Neuronal stem cell (in vitro differentiated cells): ENCODE results near the gene NTF3.

Source experiments
- DNase-seq: peaks from one replicate; pipeline ENCODE4 v3.0.0-alpha.2; 2013; ENCODE audit warnings: low spot score
- H2AFZ ChIP-seq: one replicate; pipeline ENCODE4 v1.6.1; 2013; ENCODE audit warnings: mild to moderate bottlenecking, low read length, inconsistent platforms
- H2AK5ac ChIP-seq: 2 replicates; pipeline ENCODE4 v1.6.1; 2013; ENCODE audit warnings: low read depth, mild to moderate bottlenecking, inconsistent platforms, low read length, moderate library complexity, mixed read lengths
- H2BK120ac ChIP-seq: 2 replicates; pipeline ENCODE4 v1.6.1; 2013; ENCODE audit warnings: low read depth, mild to moderate bottlenecking, inconsistent platforms, low read length, moderate library complexity, mixed read lengths
- H2BK12ac ChIP-seq: one replicate; pipeline ENCODE4 v1.6.1; 2013; ENCODE audit warnings: low read length, inconsistent platforms
- H2BK15ac ChIP-seq: 2 replicates; pipeline ENCODE4 v1.6.1; 2013; ENCODE audit warnings: mild to moderate bottlenecking, low read length, inconsistent platforms, mixed read lengths
- H2BK5ac ChIP-seq: one replicate; pipeline ENCODE4 v1.6.1; 2013; ENCODE audit warnings: inconsistent platforms, mild to moderate bottlenecking, low read length, moderate library complexity
- H3K14ac ChIP-seq: one replicate; pipeline ENCODE4 v1.6.1; 2013; ENCODE audit warnings: low read length, inconsistent platforms
- H3K18ac ChIP-seq: 2 replicates; pipeline ENCODE4 v1.6.1; 2013; ENCODE audit warnings: low read length, inconsistent platforms
- H3K23ac ChIP-seq: 2 replicates; pipeline ENCODE4 v1.6.1; 2013; ENCODE audit warnings: low read depth, mild to moderate bottlenecking, mixed read lengths, low read length, inconsistent platforms; ENCODE audit not compliant: poor library complexity
- H3K27ac ChIP-seq: replicated peaks from 3 replicates; pipeline ENCODE4 v1.5.1; 2013; ENCODE audit warnings: low read length, inconsistent platforms
- H3K27me3 ChIP-seq, 3 experiments: 2 replicates each; pipeline ENCODE4 v1.6.1; 2013; ENCODE audit warnings: low read length in 3 of 3, mild to moderate bottlenecking in 2 of 3, inconsistent platforms in 1 of 3, low read depth in 1 of 3, mixed read lengths in 1 of 3, moderate library complexity in 1 of 3; ENCODE audit not compliant: control insufficient read depth in 3 of 3, insufficient read depth in 3 of 3
- H3K36me3 ChIP-seq, 2 donors: replicated peaks in 1 of 2; 2 replicates each; pipeline ENCODE4 v1.6.1; 2013; ENCODE audit warnings: low read length in 2 of 2; ENCODE audit not compliant: control insufficient read depth in 2 of 2, insufficient read depth in 2 of 2
- H3K4ac ChIP-seq: 2 replicates; pipeline ENCODE4 v1.6.1; 2013; ENCODE audit warnings: inconsistent platforms, mild to moderate bottlenecking, low read length, moderate library complexity
- H3K4me1 ChIP-seq, 2 donors: 1 replicate in 1 of 2; 2 replicates in 1 of 2; pipeline ENCODE4 v1.6.1; 2013; ENCODE audit warnings: low read length in 2 of 2, low read depth in 1 of 2; ENCODE audit not compliant: control insufficient read depth in 2 of 2, insufficient read depth in 1 of 2
- H3K4me2 ChIP-seq: one replicate; pipeline ENCODE4 v1.6.1; 2013; ENCODE audit warnings: mild to moderate bottlenecking, low read length, inconsistent platforms; ENCODE audit not compliant: insufficient read depth, poor library complexity, severe bottlenecking
- H3K4me3 ChIP-seq, 2 donors: 2 replicates each; pipeline ENCODE4 v1.5.1; 2013; ENCODE audit warnings: low read length in 2 of 2, mild to moderate bottlenecking in 2 of 2, inconsistent platforms in 1 of 2, moderate library complexity in 1 of 2
- H3K79me1 ChIP-seq: one replicate; pipeline ENCODE4 v1.6.1; 2013; ENCODE audit warnings: low read depth, mild to moderate bottlenecking, inconsistent platforms, low read length, moderate library complexity
- H3K9ac ChIP-seq: one replicate; pipeline ENCODE4 v1.6.1; 2013; ENCODE audit warnings: mild to moderate bottlenecking, low read depth, low read length, inconsistent platforms; ENCODE audit not compliant: poor library complexity
- H3K9me3 ChIP-seq, 2 donors: replicated peaks in 1 of 2; 2 replicates each; pipeline versions ENCODE3 to v1.6.1; 2013; ENCODE audit warnings: low read length in 2 of 2, mild to moderate bottlenecking in 2 of 2, inconsistent platforms in 1 of 2, low read depth in 1 of 2, mixed read lengths in 1 of 2, moderate library complexity in 1 of 2; ENCODE audit not compliant: control insufficient read depth in 2 of 2, insufficient read depth in 1 of 2
- H4K8ac ChIP-seq: one replicate; pipeline ENCODE4 v1.6.1; 2013; ENCODE audit warnings: low read depth, mild to moderate bottlenecking, inconsistent platforms, low read length, moderate library complexity
- H4K91ac ChIP-seq: one replicate; pipeline ENCODE4 v1.6.1; 2013; ENCODE audit warnings: low read length, low read depth, mild to moderate bottlenecking, inconsistent platforms; ENCODE audit not compliant: poor library complexity
- WGBS, 2 donors: extraction: QIAGEN DNeasy Blood & Tissue Kit; methylation state at CpG; one replicate each; pipeline ENCODE4 v1.1.7; 2013; ENCODE audit warnings: missing lambda C conversion rate in 2 of 2, mixed read lengths in 1 of 2; ENCODE audit not compliant: insufficient read length in 2 of 2, insufficient replicate concordance in 1 of 2; ENCODE audit errors: extremely low coverage in 2 of 2; 5-methylcytosine and 5-hydroxymethylcytosine counted together

Gene NTF3

DNA sequence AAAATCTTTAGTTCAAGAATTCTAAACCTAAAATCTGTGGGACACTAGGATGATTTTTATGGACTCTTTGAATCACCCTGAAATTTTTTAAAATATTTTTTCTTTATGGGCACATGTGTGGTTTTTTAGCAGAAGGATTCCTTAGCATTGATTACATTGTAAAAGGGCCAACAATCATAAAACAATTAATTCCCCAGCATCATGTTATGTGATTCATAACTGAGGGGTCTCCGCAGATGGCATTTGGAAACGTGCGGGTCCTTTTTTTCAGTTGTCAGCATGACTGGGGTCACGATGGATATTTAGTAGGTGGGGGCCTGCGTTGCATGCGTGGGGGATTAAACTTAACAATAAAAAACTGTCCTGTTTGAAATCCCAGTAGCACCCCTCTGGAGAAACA is 52.5 kb downstream of the NTF3 start:
- no peak overlapping the region for H2AK5ac ChIP-seq
- WGBS, 2 donors, result no CpG with 5 or more reads among the region's 6 CpGs
- H2AFZ ChIP-seq, result no peak overlapping the region

DNA sequence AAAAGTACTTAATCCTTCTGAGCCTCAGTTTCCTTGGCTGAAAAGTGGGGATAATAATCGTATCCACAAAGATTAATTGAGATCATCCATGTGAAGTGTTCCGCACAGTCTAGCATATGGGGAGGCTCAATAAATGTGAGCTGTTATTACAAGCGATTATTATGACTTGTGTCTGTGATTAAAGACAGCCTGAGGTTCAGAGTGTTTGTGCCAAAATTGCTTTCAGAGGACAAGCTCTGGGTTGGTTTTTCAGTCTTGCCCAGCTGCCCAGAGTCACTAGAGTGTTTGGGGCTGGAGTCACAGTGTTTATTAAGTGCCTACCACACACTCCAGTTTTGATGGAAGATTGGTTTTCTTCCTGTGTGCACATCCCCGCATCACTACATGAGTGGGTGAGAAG is 53.5 kb downstream of the NTF3 start:
- Histone ChIP-seq H3K18ac (no peak overlapping the region), H2BK15ac (no peak overlapping the region), H3K4me2 (no peak overlapping the region), H3K27ac (no peak overlapping the region), H4K91ac (no peak overlapping the region), H3K23ac (no peak overlapping the region), H2BK12ac (no peak overlapping the region), H3K4me1 (peaks cover 3 to 11% of the 10 kb centered on the region in 2 donors), H3K9me3 (peaks cover 0 to 2% of the 10 kb centered on the region in 2 donors), H3K4me3 (no peak overlapping the region), H3K79me1 (peaks cover 5% of the 10 kb centered on the region), H2BK120ac (no peak overlapping the region), H3K9ac (no peak overlapping the region), H4K8ac (no peak overlapping the region), H3K27me3 (peaks cover 0 to 9% (median 0%) of the 10 kb centered on the region in 3 experiments), H3K14ac (no peak overlapping the region), H3K4ac (no peak overlapping the region), H2AFZ (no peak overlapping the region), H2AK5ac (no peak overlapping the region), H3K36me3 (no peaks in the 10 kb centered on the region), H2BK5ac (no peak overlapping the region)
- no CpG with 5 or more reads among the region's 4 CpGs for WGBS, 2 donors
- DNase-seq, result no peak

More for the DNA sequence above, 52.5 kb downstream of the NTF3 start:
- DNase-seq, result no peak
- H3K9me3 ChIP-seq, result peaks cover 0 to 2% of the 10 kb centered on the region in 2 donors
- no peak overlapping the region for H2BK12ac ChIP-seq
- H2BK15ac ChIP-seq, result no peak overlapping the region
- peaks cover 0 to 20% (median 0%) of the 10 kb centered on the region in 3 experiments for H3K27me3 ChIP-seq
- no peak overlapping the region for H3K14ac ChIP-seq
- no peak overlapping the region for H2BK5ac ChIP-seq
- H3K18ac ChIP-seq, result no peak overlapping the region
- H4K8ac ChIP-seq, result no peak overlapping the region
- no peaks in the 10 kb centered on the region for H3K36me3 ChIP-seq
- H3K4me2 ChIP-seq, result no peak overlapping the region
- no peak overlapping the region for H3K4ac ChIP-seq
- H3K9ac ChIP-seq, result no peak overlapping the region
- peaks cover 5% of the 10 kb centered on the region for H3K79me1 ChIP-seq
- H2BK120ac ChIP-seq, result no peak overlapping the region
- peaks cover 4 to 17% of the 10 kb centered on the region in 2 donors for H3K4me1 ChIP-seq
- no peak overlapping the region for H3K23ac ChIP-seq
- no peak overlapping the region for H4K91ac ChIP-seq
- no peak overlapping the region for H3K27ac ChIP-seq
- no peak overlapping the region for H3K4me3 ChIP-seq

DNA sequence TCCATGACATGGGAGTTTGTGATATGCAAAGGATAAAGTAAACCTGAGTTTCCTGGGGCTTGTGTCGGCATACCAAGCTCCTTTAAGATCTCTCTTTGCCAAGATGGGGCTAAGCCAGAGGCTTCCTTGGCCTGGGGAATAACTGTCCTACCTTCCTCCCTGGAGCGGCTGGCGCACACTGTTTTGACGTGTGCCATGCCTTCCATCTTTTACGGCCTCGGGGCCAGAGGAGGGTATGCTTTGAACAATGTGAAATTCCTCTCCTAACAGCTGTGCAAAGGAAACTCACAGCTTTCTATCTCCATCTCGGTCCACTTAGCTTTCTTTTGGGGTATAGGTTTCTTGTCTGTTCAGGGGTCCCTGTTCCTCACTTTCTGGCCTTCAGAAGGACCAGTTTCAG is 55.2 kb downstream of the NTF3 start:
- Histone ChIP-seq H2BK120ac (no peak overlapping the region), H3K23ac (no peak overlapping the region), H3K4me2 (no peak overlapping the region), H3K4me1 (peaks cover 0 to 4% of the 10 kb centered on the region in 2 donors), H3K4ac (no peak overlapping the region), H3K27ac (no peak overlapping the region), H2AK5ac (no peak overlapping the region), H3K18ac (no peak overlapping the region), H2BK5ac (no peak overlapping the region), H3K27me3 (no peaks in the 10 kb centered on the region), H3K36me3 (no peaks in the 10 kb centered on the region), H4K91ac (no peak overlapping the region), H3K14ac (no peak overlapping the region), H3K4me3 (no peak overlapping the region), H3K9me3 (no peaks in the 10 kb centered on the region), H3K79me1 (no peaks in the 10 kb centered on the region), H2BK12ac (no peak overlapping the region), H2BK15ac (no peak overlapping the region), H4K8ac (no peak overlapping the region), H2AFZ (no peak overlapping the region), H3K9ac (no peak overlapping the region)
- WGBS, 2 donors, result no CpG with 5 or more reads among the region's 7 CpGs
- DNase-seq, result no peak

DNA sequence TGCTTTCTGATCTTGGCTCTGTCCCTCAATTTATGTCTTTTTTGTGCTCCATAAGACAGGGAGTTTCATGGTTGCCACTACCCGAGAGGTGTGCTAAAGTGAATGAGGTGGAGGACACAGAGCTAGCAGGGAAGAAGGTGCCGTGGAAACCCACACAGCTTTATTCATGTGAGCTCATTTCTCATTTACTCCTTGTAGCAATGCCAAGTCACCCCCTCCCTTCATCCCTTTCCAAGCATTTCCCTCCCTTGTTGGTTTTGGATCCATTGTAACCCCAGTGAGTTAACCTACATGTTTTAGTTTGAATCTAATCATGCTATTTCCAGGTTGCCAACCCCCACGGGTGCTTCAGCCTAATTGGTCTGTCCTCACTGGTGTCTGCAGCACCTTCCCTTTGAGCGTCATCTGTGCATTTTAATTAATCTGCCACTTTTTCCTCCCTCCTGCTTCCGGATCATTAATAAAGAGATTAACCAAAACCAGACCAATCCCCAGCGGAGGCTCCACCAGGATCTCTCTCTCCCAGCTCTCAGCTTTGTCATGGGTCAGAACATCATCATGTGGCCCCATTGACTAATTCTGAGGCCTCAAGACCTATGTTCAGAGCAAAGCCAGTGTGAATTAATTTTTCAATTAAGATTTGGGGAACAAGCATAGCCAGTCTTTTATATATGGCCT is 56.2 kb downstream of the NTF3 start:
- H3K4ac ChIP-seq, result no peak overlapping the region
- no peak overlapping the region for H3K4me3 ChIP-seq
- no peak overlapping the region for H2AK5ac ChIP-seq
- no peak overlapping the region for H3K18ac ChIP-seq
- H2BK120ac ChIP-seq, result no peak overlapping the region
- H3K9ac ChIP-seq, result no peak overlapping the region
- no peaks in the 10 kb centered on the region for H3K36me3 ChIP-seq
- H2BK5ac ChIP-seq, result no peak overlapping the region
- H2AFZ ChIP-seq, result no peak overlapping the region
- no peaks in the 10 kb centered on the region for H3K9me3 ChIP-seq
- no peak overlapping the region for H3K14ac ChIP-seq
- H3K27me3 ChIP-seq, result no peaks in the 10 kb centered on the region
- no peak overlapping the region for H4K91ac ChIP-seq
- H4K8ac ChIP-seq, result no peak overlapping the region
- H2BK15ac ChIP-seq, result no peak overlapping the region
- H3K79me1 ChIP-seq, result no peaks in the 10 kb centered on the region
- H2BK12ac ChIP-seq, result no peak overlapping the region
- DNase-seq, result no peak
- H3K27ac ChIP-seq, result no peak overlapping the region
- WGBS, 2 donors, result no CpG with 5 or more reads among the region's 6 CpGs
- H3K23ac ChIP-seq, result no peak overlapping the region
- no peak overlapping the region for H3K4me2 ChIP-seq
- H3K4me1 ChIP-seq, result peaks cover 0 to 4% of the 10 kb centered on the region in 2 donors
